BE2C (cell line): ENCODE measurements around the gene RINL.
"Not testable (repeated sequence)": the region's sequence is repeated elsewhere in the genome, so short reads cannot be mapped to it uniquely, and the experiment has no call there.

ENCODE experiments used
- DNase-seq: peaks from one replicate; pipeline ENCODE4 v3.0.0-alpha.2; 2020
- H3K27me3 ChIP-seq: fragments of 250-450 bp; sonication (Bioruptor Pico); 2 replicates; pipeline ENCODE4 v1.5.1; 2020; ENCODE audit warnings: mild to moderate bottlenecking
- H3K36me3 ChIP-seq: fragments of 250-450 bp; sonication (Bioruptor Pico); 2 replicates; pipeline ENCODE4 v1.5.1; 2020; ENCODE audit warnings: mild to moderate bottlenecking
- H3K4me1 ChIP-seq: fragments of 250-450 bp; sonication (Bioruptor Pico); 2 replicates; pipeline ENCODE4 v1.5.1; 2020
- H3K4me3 ChIP-seq: 2 replicates; pipeline ENCODE4 v1.5.1; 2011; ENCODE audit warnings: low read depth, low read length
- H3K9me3 ChIP-seq: fragments of 250-450 bp; sonication (Bioruptor Pico); 2 replicates; pipeline ENCODE4 v1.5.1; 2020
- TF ChIP-seq, protein P1 (sequence below): IDR thresholded peaks from 2 replicates; pipeline ENCODE4 v1.5.1; 2012; ENCODE audit warnings: mild to moderate bottlenecking, low read depth, low read length

RINL gene

DNA sequence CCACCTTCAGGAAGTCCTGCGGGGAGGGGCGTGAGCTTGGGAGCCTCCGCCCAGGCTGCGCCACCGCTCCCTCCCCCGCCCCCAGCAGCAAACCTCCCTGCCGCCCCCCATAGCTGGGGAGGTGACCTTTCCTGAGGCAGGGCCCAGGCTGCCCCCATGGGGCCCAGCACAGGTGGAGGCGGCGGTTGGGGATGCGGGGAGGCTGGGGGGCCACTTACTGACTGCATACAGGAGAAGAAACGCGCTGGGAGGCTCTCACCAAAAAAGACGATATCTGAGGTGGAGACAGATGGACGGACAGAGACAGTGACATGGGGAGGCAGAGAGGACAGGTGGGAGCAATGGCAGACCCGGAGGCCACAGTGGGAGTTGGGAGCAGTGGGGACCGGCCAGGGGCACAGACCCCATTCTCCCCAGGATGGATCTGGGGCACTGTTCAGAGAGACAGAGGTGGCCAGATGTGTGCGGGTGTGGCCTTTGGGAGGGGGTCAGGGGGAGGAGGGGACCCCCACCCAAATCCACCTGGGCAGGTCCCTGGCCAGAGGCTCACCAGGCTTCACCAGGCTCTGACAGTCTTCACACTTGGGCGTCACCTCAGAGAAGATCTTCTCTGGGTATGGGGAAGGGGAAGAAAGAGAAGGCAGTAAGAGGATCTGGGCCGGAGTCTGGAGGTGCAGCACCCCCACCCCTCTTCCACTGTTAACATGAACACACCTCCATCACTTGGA lies 3.0 kb upstream of the RINL start:
- H3K27me3 ChIP-seq = no peaks in the 10 kb centered on the region
- H3K4me3 ChIP-seq = no peak overlapping the region
- DNase-seq = no peak
- TF ChIP-seq, protein P1, sequence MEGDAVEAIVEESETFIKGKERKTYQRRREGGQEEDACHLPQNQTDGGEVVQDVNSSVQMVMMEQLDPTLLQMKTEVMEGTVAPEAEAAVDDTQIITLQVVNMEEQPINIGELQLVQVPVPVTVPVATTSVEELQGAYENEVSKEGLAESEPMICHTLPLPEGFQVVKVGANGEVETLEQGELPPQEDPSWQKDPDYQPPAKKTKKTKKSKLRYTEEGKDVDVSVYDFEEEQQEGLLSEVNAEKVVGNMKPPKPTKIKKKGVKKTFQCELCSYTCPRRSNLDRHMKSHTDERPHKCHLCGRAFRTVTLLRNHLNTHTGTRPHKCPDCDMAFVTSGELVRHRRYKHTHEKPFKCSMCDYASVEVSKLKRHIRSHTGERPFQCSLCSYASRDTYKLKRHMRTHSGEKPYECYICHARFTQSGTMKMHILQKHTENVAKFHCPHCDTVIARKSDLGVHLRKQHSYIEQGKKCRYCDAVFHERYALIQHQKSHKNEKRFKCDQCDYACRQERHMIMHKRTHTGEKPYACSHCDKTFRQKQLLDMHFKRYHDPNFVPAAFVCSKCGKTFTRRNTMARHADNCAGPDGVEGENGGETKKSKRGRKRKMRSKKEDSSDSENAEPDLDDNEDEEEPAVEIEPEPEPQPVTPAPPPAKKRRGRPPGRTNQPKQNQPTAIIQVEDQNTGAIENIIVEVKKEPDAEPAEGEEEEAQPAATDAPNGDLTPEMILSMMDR = no peak
- H3K36me3 ChIP-seq = no peaks in the 10 kb centered on the region
- peaks cover 4% of the 10 kb centered on the region; the same call in 1 of the 2 replicates for H3K4me1 ChIP-seq
- no peaks in the 10 kb centered on the region for H3K9me3 ChIP-seq

DNA sequence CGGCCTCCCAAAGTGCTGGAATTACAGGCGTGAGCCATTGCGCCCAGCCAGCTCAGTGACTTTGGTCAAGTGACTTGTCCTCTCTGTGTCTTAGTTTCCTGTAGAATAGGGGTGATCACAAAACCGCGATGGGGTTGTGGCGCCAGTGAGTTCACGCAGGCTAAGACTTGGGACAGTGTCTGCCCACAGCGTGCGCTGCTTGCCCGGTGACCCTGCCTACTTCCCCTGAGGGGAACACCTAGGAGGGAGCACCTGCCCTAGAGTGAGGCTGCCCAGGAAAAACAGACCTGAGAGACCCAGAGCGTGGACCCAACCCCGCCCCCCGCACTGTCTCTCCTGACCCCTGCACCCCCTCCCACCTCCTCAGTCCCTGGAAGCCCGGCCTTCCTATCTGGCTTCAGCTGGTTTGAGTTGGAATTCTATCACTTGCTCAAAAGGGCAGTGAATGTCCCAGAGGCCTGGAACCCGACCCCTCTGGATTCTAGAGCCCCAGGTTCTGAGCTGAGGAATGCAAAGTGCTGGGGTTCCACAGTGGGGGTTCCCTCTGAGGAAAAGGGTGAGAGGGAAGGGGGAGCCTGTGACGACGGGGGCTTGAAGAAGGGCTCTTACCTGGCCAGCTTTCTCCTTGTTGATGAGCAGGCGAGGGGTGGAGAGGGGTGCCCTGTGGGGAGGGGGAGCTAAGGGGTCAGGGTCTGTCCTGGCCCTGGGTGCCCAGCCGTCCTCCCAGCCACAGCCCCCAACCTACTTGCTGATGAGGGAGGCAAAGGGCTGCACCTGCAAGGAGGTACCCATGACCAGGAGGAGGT lies 2.2 kb upstream of the RINL start:
- Histone ChIP-seq H3K4me1 (no peaks in the 10 kb centered on the region), H3K4me3 (no peak overlapping the region), H3K9me3 (no peaks in the 10 kb centered on the region), H3K36me3 (no peaks in the 10 kb centered on the region), H3K27me3 (no peaks in the 10 kb centered on the region)
- no peak for DNase-seq
- TF ChIP-seq, protein P1 = no peak

DNA sequence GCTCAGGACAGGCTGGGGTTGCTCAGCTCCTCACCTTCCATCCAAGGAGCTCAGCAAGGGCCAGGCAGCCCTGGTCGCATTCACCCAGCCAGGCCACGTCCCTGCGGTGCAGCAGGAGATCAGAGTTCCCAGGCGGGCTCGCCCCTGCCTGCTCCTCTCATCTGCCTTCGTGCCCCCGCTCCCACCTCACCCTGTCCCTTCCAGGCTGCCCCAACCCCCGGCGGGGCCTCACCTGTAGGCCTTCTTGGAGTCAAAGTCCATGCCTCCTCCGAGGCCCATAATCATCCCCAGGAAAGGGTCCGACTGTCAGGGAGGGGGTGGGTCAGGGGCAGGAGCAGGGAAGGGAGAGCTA lies 1.3 kb upstream of the RINL start:
- Histone ChIP-seq H3K4me3 (no peak overlapping the region), H3K4me1 (no peaks in the 10 kb centered on the region), H3K9me3 (no peaks in the 10 kb centered on the region), H3K36me3 (no peaks in the 10 kb centered on the region), H3K27me3 (no peaks in the 10 kb centered on the region)
- TF ChIP-seq, protein P1 = no peak
- no peak for DNase-seq

DNA sequence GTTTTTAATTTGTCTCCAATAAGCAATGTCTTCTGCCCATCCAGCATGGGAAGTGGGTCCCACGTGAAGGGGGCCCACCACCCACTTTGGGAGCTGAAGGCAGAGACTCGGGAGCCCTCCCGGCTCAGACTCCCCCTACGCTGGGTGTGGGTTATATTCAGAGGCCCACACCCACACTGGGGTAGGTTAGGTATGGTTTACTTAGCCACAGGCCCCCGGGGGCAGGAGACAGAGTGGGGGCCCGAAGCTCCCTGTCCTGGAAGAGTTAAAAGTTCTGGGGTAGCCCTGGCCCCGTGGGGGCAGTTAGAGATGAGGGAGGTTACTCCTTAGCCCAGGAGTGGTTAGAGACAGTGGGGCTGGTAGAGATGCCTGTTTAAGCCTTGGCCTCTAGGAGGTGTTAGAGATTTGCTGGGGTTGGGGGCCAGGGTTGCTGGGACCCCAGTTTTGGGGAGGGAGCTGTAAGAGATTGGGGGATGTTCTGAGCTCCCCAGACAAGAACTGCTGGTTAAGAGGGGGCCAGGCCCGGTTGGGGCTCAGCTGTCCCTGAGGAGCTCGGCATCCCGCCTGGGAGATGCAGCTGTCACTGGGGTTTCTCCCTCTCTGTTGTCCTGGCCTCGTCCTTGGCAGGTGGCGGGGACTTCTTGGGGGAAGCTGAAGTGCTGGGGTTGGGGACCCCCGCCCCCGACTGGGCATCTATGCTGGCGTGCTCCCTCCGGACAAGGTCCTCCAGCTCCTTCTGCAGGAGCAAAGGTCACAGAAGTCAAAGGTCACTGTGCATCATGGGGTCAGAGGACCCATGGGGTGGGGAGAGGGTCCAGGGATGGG lies 712 bp upstream of the RINL start:
- no peaks in the 10 kb centered on the region for H3K27me3 ChIP-seq
- no peaks in the 10 kb centered on the region for H3K4me1 ChIP-seq
- TF ChIP-seq, protein P1 = no peak
- no peak for DNase-seq
- H3K4me3 ChIP-seq = no peak overlapping the region
- H3K9me3 ChIP-seq = no peaks in the 10 kb centered on the region
- H3K36me3 ChIP-seq = no peaks in the 10 kb centered on the region

DNA sequence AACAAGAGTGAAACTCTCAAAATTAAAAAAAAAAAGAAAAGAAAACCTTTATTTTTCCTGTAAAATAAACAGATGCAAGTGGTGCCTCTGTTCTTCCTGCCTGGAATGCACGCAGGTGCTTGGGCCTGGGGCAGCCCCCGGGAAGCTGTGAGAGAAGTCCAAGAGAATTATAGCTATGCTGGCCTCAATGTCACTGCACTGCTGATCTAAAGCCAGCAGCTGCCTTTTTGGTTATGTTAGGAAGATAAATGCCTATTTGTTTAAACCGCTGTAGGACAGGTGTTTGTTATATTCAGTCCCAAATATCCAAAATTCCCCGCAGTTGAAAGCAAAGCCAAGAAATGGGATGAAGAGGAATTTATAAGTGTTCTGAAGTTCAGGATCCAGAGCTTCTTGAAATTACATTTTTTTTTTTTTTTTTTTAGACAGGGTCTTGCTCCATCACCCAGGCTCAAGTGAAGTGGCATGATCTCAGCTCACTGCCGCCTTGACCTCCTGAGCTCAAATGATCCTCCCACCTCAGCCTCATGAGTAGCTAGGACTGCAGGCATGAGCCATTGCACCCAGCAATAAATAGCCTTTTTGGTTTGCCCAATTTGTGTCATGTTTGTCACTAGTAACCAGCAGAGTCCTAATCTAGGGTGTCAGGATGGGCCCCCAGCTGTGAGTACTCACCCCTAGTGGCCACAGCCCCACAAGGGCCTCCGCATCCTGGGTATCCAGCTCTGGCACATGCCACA lies 2.2 kb downstream of the RINL start:
- Histone ChIP-seq H3K36me3 (no peaks in the 10 kb centered on the region), H3K9me3 (no peaks in the 10 kb centered on the region), H3K27me3 (no peaks in the 10 kb centered on the region), H3K4me1 (no peaks in the 10 kb centered on the region), H3K4me3 (no peak overlapping the region)
- DNase-seq = no peak
- TF ChIP-seq, protein P1 = no peak

GRCh38 chr19:38873400-38873799 lies 4.7 kb downstream of the RINL start:
- H3K4me1 ChIP-seq, H3K36me3 ChIP-seq, DNase-seq: not testable (repeated sequence)

More at GRCh38 chr19:38873400-38873799, 4.7 kb downstream of the RINL start:
- H3K9me3 ChIP-seq, H3K27me3 ChIP-seq, H3K4me3 ChIP-seq: not testable (repeated sequence)
